Activated CD4-positive, alpha-beta T cell treated with anti-CD3 and anti-CD28 coated beads for 36 hours (primary cell): ENCODE results near the gene PCDHAC2. TPM values are rescaled to one million over a fixed set of nuclear protein-coding genes. Genes with fewer than 3 reads are reported as not detected.

Source experiments
- ATAC-seq: fragments of 200-7000 bp; cut with Tn5 transposase; one replicate; pipeline ENCODE4 v1.10.0; 2021; ENCODE audit warnings: mild to moderate bottlenecking, moderate library complexity
- CTCF ChIA-PET: fragments of 350-600 bp; sonication (Branson Sonifier 250); formaldehyde crosslinking; loops from one replicate; lab custom pipeline; 2021; ENCODE audit warnings: antibody characterized with exemption; lab: Charles Lee
- POLR2A ChIA-PET: fragments of 350-600 bp; sonication (Branson Sonifier 250); formaldehyde crosslinking; loops from one replicate; lab custom pipeline; 2021; ENCODE audit warnings: antibody characterized with exemption, inconsistent platforms; lab: Charles Lee
- DNase-seq: peaks from one replicate; pipeline ENCODE4 v3.0.0-alpha.2; 2020
- H3K27ac Mint-ChIP-seq: one replicate; pipeline ENCODE4 v1.8.0; 2021; ENCODE audit warnings: mixed read lengths
- H3K27me3 Mint-ChIP-seq: one replicate; pipeline ENCODE4 v1.8.0; 2021; ENCODE audit warnings: mixed read lengths
- H3K36me3 Mint-ChIP-seq: one replicate; pipeline ENCODE4 v1.8.0; 2021; ENCODE audit warnings: low read depth, mixed read lengths
- H3K4me1 Mint-ChIP-seq: one replicate; pipeline ENCODE4 v1.8.0; 2021; ENCODE audit warnings: mixed read lengths
- H3K4me3 Mint-ChIP-seq: one replicate; pipeline ENCODE4 v1.8.0; 2021; ENCODE audit warnings: mild to moderate bottlenecking, moderate library complexity, mixed read lengths
- H3K9me3 Mint-ChIP-seq: one replicate; pipeline ENCODE4 v1.8.0; 2021; ENCODE audit warnings: low read depth, mixed read lengths
- intact Hi-C, 2 experiments: fragments of 100-400 bp; cut with DNase I in 1 of 2; cut with micrococcal nuclease in 1 of 2; formaldehyde crosslinking; loops; one replicate each; pipeline versions ENCODE4 v1.14.2 to v1.15.1; 2022 to 2024; cut with DNase I, micrococcal nuclease
- total RNA-seq, 2 experiments: library from RNA; stranded (reverse); gene quantifications; one replicate each; pipeline ENCODE4 v1.2.3, GENCODE V29; 2021

The PCDHAC2 gene
- total RNA-seq, 2 experiments from 2014 or later, result not detected

GRCh38 chr5:140964356-140964755, 1.9 kb upstream of the PCDHAC2 start:
- H3K36me3 Mint-ChIP-seq, result no peaks in the 10 kb centered on the region
- H3K4me1 Mint-ChIP-seq, result no peaks in the 10 kb centered on the region
- DNase-seq (no peak), ATAC-seq (no peak)
- POLR2A ChIA-PET, result no interaction called here
- CTCF ChIA-PET, result interaction anchor here (1.2 kb wide), 1 partner anchor 175 kb away, joined by 3 read pairs; no protein-coding TSS in a partner anchor
- H3K9me3 Mint-ChIP-seq, result no peaks in the 10 kb centered on the region
- H3K27ac Mint-ChIP-seq, result no peak overlapping the region
- peaks cover 38% of the 10 kb centered on the region for H3K27me3 Mint-ChIP-seq
- no peak overlapping the region for H3K4me3 Mint-ChIP-seq
- intact Hi-C loops, result no loop called here

GRCh38 chr5:140965905-140966292, 377 bp upstream of the PCDHAC2 start:
- ChIA-PET CTCF (no interaction called here), POLR2A (no interaction called here)
- Mint-ChIP-seq H3K4me1 (no peaks in the 10 kb centered on the region), H3K4me3 (peak overlapping the region; percentile 10), H3K27me3 (peaks cover 38% of the 10 kb centered on the region), H3K27ac (no peak overlapping the region), H3K36me3 (no peaks in the 10 kb centered on the region), H3K9me3 (no peaks in the 10 kb centered on the region)
- DNase-seq (no peak), ATAC-seq (no peak)
- intact Hi-C loops, result no loop called here

DNA sequence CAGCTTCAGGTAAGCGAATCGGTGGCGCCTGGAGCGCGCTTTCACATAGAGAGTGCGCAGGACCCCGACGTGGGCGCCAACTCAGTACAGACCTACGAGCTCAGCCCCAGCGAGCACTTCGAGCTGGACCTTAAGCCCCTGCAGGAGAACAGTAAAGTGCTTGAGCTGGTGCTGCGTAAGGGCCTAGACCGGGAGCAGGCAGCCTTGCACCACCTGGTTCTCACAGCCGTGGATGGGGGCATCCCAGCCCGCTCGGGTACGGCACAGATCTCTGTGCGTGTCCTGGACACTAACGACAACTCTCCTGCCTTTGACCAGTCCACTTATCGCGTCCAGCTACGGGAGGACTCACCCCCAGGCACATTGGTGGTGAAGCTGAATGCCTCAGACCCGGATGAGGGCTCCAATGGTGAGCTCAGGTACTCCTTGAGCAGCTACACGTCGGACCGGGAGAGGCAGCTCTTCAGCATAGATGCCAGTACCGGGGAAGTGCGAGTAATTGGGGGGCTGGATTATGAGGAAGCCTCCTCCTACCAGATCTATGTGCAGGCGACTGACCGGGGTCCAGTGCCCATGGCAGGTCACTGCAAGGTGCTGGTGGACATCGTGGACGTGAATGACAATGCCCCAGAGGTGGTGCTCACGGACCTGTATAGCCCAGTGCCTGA, 1.1 kb downstream of the PCDHAC2 start:
- Mint-ChIP-seq H3K36me3 (no peaks in the 10 kb centered on the region), H3K4me3 (no peak overlapping the region), H3K9me3 (no peaks in the 10 kb centered on the region), H3K4me1 (no peaks in the 10 kb centered on the region), H3K27ac (no peak overlapping the region), H3K27me3 (peaks cover 37% of the 10 kb centered on the region)
- DNase-seq (no peak), ATAC-seq (no peak)
- ChIA-PET CTCF (interaction anchor here (1.6 kb wide), 1 partner anchor 12 kb away, joined by 3 read pairs; no protein-coding TSS in a partner anchor), POLR2A (no interaction called here)
- intact Hi-C loops, result no loop called here

GRCh38 chr5:140969880-140970279, 3.6 kb downstream of the PCDHAC2 start:
- no peak overlapping the region for H3K4me3 Mint-ChIP-seq
- intact Hi-C loops, result no loop called here
- POLR2A ChIA-PET, result no interaction called here
- no peaks in the 10 kb centered on the region for H3K36me3 Mint-ChIP-seq
- no peaks in the 10 kb centered on the region for H3K9me3 Mint-ChIP-seq
- ATAC-seq, result no peak
- no peaks in the 10 kb centered on the region for H3K4me1 Mint-ChIP-seq
- no peak for DNase-seq
- H3K27me3 Mint-ChIP-seq, result peaks cover 30% of the 10 kb centered on the region
- H3K27ac Mint-ChIP-seq, result no peak overlapping the region
- CTCF ChIA-PET, result interaction anchor here (0.8 to 1.1 kb wide), 2 partner anchors 9 to 42 kb away, joined by 3 to 4 read pairs; no protein-coding TSS in a partner anchor

GRCh38 chr5:140973550-140973949, 7.3 kb downstream of the PCDHAC2 start:
- peaks cover 17% of the 10 kb centered on the region for H3K27me3 Mint-ChIP-seq
- CTCF ChIA-PET, result no interaction called here
- no peak overlapping the region for H3K4me3 Mint-ChIP-seq
- no peaks in the 10 kb centered on the region for H3K36me3 Mint-ChIP-seq
- DNase-seq, result no peak
- no peaks in the 10 kb centered on the region for H3K4me1 Mint-ChIP-seq
- intact Hi-C loops, result no loop called here
- H3K27ac Mint-ChIP-seq, result no peak overlapping the region
- no peaks in the 10 kb centered on the region for H3K9me3 Mint-ChIP-seq
- ATAC-seq, result no peak
- POLR2A ChIA-PET, result no interaction called here

DNA sequence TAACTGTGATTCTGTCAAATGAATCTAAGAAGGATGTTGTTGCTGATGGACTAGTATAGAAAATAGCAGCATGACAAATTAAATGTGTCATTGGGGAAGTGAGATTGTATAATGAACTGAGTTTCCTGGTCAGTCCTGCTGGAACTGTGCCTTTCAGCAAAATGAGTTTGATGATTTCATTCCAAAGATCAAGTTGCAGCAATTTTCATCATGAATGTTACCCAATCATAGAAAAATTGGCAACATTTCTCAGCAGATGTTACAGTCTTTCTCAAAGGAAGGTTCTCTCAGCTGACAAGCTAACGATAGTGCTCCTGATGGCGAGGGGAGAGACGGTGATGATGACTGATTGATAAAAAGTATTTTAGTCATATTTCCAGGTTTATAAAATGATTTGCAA, 10.7 kb downstream of the PCDHAC2 start:
- H3K27ac Mint-ChIP-seq, result no peak overlapping the region
- ChIA-PET POLR2A (no interaction called here), CTCF (no interaction called here)
- ATAC-seq (no peak), DNase-seq (no peak)
- H3K27me3 Mint-ChIP-seq, result peaks cover 19% of the 10 kb centered on the region
- H3K4me3 Mint-ChIP-seq, result no peak overlapping the region
- H3K36me3 Mint-ChIP-seq, result no peaks in the 10 kb centered on the region
- intact Hi-C loops, result no loop called here
- H3K9me3 Mint-ChIP-seq, result no peaks in the 10 kb centered on the region
- H3K4me1 Mint-ChIP-seq, result no peaks in the 10 kb centered on the region

GRCh38 chr5:140978260-140978659, 12.0 kb downstream of the PCDHAC2 start:
- ChIA-PET CTCF (interaction anchor here (1.0 to 1.1 kb wide), 2 partner anchors 9 to 10 kb away, joined by 3 read pairs; no protein-coding TSS in a partner anchor), POLR2A (no interaction called here)
- H3K27ac Mint-ChIP-seq, result no peak overlapping the region
- ATAC-seq (no peak), DNase-seq (no peak)
- H3K4me1 Mint-ChIP-seq, result no peaks in the 10 kb centered on the region
- intact Hi-C loops, result no loop called here
- no peaks in the 10 kb centered on the region for H3K9me3 Mint-ChIP-seq
- no peak overlapping the region for H3K4me3 Mint-ChIP-seq
- no peaks in the 10 kb centered on the region for H3K36me3 Mint-ChIP-seq
- peaks cover 17% of the 10 kb centered on the region for H3K27me3 Mint-ChIP-seq

GRCh38 chr5:140978983-140979382, 12.7 kb downstream of the PCDHAC2 start:
- no peaks in the 10 kb centered on the region for H3K9me3 Mint-ChIP-seq
- H3K4me3 Mint-ChIP-seq, result no peak overlapping the region
- ChIA-PET CTCF (interaction anchor here (1.0 to 1.1 kb wide), 2 partner anchors 9 to 11 kb away, joined by 3 read pairs; no protein-coding TSS in a partner anchor), POLR2A (no interaction called here)
- H3K36me3 Mint-ChIP-seq, result no peaks in the 10 kb centered on the region
- no peak overlapping the region for H3K27ac Mint-ChIP-seq
- DNase-seq (no peak), ATAC-seq (no peak)
- H3K4me1 Mint-ChIP-seq, result no peaks in the 10 kb centered on the region
- intact Hi-C loops, result no loop called here
- peaks cover 15% of the 10 kb centered on the region for H3K27me3 Mint-ChIP-seq

DNA sequence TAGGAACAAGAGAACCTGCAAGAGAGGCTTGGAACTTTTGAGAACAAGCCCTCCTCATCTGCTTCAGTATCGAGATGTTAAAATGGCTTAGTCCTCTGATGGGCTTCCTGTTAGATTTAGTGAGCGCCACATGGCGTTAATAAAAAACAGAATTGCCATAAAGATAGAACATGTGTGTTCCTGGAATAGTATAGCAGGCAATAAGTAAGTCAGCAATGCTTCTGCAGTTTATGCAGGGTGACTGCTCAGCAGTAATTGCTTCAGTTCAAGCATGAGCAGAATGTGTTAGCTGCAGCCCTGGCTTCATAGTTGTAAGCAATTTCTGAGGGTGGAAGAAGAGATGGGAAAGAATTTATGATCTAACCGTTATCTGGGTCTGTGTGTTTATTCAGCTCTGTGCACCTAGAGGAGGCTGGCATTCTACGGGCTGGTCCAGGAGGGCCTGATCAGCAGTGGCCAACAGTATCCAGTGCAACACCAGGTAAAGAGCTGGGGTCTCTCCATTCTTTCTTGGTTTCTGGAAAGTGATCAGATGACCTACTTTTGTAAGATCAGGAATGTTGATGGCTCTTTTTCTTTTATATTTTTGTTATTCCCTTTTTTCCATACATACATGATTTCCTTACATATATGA, 15.9 kb downstream of the PCDHAC2 start:
- Mint-ChIP-seq H3K27me3 (peaks cover 10% of the 10 kb centered on the region), H3K9me3 (no peaks in the 10 kb centered on the region), H3K36me3 (no peaks in the 10 kb centered on the region), H3K4me1 (no peaks in the 10 kb centered on the region), H3K4me3 (no peak overlapping the region), H3K27ac (no peak overlapping the region)
- ChIA-PET CTCF (no interaction called here), POLR2A (no interaction called here)
- intact Hi-C loops, result no loop called here
- DNase-seq (no peak), ATAC-seq (no peak)

GRCh38 chr5:140986117-140986521, 19.8 kb downstream of the PCDHAC2 start:
- H3K9me3 Mint-ChIP-seq, result no peaks in the 10 kb centered on the region
- H3K4me3 Mint-ChIP-seq, result no peak overlapping the region
- no peaks in the 10 kb centered on the region for H3K4me1 Mint-ChIP-seq
- DNase-seq (no peak), ATAC-seq (no peak)
- H3K27ac Mint-ChIP-seq, result no peak overlapping the region
- intact Hi-C loops, result no loop called here
- POLR2A ChIA-PET, result no interaction called here
- no peaks in the 10 kb centered on the region for H3K36me3 Mint-ChIP-seq
- CTCF ChIA-PET, result no interaction called here
- H3K27me3 Mint-ChIP-seq, result peaks cover 7% of the 10 kb centered on the region

DNA sequence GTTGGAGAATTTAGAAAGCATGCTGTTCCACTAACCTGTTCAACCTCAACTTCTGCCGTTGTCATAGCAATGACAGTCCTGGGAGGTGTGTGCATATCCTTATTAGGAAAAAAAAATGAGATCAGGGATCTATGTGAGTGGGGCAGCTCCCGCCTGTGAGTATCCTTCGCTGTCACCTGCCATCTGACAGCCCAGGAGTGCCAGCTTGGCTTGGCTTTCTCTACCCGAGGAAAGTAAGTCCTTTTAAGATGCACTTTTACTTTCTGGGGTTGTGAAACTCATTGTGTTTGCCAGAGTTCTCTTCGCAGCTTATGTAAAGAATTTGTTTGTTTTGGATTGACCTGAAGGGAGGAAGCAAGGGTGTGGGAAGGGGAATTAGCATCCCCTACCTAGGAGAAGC, 21.8 kb downstream of the PCDHAC2 start:
- Mint-ChIP-seq H3K4me3 (no peak overlapping the region), H3K27ac (no peak overlapping the region), H3K36me3 (no peaks in the 10 kb centered on the region), H3K9me3 (no peaks in the 10 kb centered on the region), H3K4me1 (no peaks in the 10 kb centered on the region), H3K27me3 (peaks cover 13% of the 10 kb centered on the region)
- CTCF ChIA-PET, result no interaction called here
- POLR2A ChIA-PET, result no interaction called here
- intact Hi-C loops, result no loop called here
- DNase-seq (no peak), ATAC-seq (no peak)

GRCh38 chr5:140988608-140989007, 22.3 kb downstream of the PCDHAC2 start:
- H3K4me1 Mint-ChIP-seq, result no peaks in the 10 kb centered on the region
- no peaks in the 10 kb centered on the region for H3K36me3 Mint-ChIP-seq
- ATAC-seq (no peak), DNase-seq (no peak)
- H3K27me3 Mint-ChIP-seq, result peaks cover 13% of the 10 kb centered on the region
- H3K4me3 Mint-ChIP-seq, result no peak overlapping the region
- H3K27ac Mint-ChIP-seq, result no peak overlapping the region
- ChIA-PET CTCF (no interaction called here), POLR2A (no interaction called here)
- H3K9me3 Mint-ChIP-seq, result no peaks in the 10 kb centered on the region
- intact Hi-C loops, result no loop called here
